HL-60 (cell line): Measurements from ENCODE around the gene SERP2.

ENCODE experiments used
- DNase-seq, 2 experiments: peaks; one replicate each; pipeline ENCODE4 v3.0.0-alpha.2; 2010 to 2020; ENCODE audit warnings: low read depth in 1 of 2, low spot score in 1 of 2
- H3K27ac ChIP-seq: fragments of 250-450 bp; sonication (Bioruptor Pico); replicated peaks from 2 replicates; pipeline ENCODE4 v1.5.1; 2020; ENCODE audit warnings: mild to moderate bottlenecking, moderate library complexity
- H3K27me3 ChIP-seq: fragments of 250-450 bp; sonication (Bioruptor Pico); 2 replicates; pipeline ENCODE4 v1.5.1; 2021; ENCODE audit warnings: mild to moderate bottlenecking, moderate library complexity; ENCODE audit not compliant: insufficient read depth, poor library complexity, severe bottlenecking
- H3K4me3 ChIP-seq: replicated peaks from 2 replicates; pipeline ENCODE4 v1.5.1; 2011; ENCODE audit warnings: mild to moderate bottlenecking, control low read depth, low read length; ENCODE audit not compliant: insufficient read depth
- GABPA ChIP-seq: IDR thresholded peaks from 2 replicates; pipeline ENCODE4 v1.6.1; 2012; ENCODE audit warnings: low read depth
- POLR2AphosphoS5 ChIP-seq: IDR thresholded peaks from 2 replicates; pipeline ENCODE4 v1.6.1; 2012; ENCODE audit warnings: low read depth
- SPI1 ChIP-seq: IDR thresholded peaks from 2 replicates; pipeline ENCODE4 v1.6.1; 2012; ENCODE audit warnings: low read depth, mild to moderate bottlenecking, borderline replicate concordance
- TF ChIP-seq, protein P1 (sequence below): IDR thresholded peaks from 2 replicates; pipeline ENCODE4 v1.6.1; 2012; ENCODE audit warnings: low read depth; ENCODE audit not compliant: insufficient replicate concordance
- TF ChIP-seq, protein P2 (sequence below): IDR thresholded peaks from one replicate; pipeline ENCODE4 v1.5.1; 2011; ENCODE audit warnings: low read length, control low read depth, inconsistent platforms; ENCODE audit not compliant: insufficient read depth

Gene SERP2

DNA sequence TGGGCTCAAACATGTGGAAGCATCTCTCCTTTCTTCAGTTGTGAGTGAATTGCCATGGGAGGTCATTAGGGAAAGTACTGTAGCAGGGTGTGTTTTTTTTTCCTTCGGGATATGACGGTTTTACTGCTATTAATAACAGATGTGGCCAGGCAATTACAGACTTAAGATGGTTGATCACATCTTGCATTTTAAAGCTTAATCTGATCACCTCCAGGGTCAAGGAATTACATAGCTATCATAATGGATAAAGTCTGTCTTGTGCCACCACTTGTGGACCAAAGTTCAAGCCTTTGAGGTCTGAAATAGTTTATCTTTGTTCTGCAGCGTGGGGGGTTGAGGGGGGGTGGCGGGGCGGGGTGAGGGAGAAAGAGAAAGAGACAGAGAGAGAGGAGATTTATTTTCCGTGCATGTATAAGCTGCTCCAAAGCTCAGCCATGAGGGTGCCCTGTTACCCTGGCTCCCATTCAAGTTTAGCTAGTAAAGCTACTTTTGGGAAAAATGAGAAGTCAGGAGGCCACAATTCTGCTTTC is 5.5 kb upstream of the SERP2 start:
- TF ChIP-seq, protein P1, sequence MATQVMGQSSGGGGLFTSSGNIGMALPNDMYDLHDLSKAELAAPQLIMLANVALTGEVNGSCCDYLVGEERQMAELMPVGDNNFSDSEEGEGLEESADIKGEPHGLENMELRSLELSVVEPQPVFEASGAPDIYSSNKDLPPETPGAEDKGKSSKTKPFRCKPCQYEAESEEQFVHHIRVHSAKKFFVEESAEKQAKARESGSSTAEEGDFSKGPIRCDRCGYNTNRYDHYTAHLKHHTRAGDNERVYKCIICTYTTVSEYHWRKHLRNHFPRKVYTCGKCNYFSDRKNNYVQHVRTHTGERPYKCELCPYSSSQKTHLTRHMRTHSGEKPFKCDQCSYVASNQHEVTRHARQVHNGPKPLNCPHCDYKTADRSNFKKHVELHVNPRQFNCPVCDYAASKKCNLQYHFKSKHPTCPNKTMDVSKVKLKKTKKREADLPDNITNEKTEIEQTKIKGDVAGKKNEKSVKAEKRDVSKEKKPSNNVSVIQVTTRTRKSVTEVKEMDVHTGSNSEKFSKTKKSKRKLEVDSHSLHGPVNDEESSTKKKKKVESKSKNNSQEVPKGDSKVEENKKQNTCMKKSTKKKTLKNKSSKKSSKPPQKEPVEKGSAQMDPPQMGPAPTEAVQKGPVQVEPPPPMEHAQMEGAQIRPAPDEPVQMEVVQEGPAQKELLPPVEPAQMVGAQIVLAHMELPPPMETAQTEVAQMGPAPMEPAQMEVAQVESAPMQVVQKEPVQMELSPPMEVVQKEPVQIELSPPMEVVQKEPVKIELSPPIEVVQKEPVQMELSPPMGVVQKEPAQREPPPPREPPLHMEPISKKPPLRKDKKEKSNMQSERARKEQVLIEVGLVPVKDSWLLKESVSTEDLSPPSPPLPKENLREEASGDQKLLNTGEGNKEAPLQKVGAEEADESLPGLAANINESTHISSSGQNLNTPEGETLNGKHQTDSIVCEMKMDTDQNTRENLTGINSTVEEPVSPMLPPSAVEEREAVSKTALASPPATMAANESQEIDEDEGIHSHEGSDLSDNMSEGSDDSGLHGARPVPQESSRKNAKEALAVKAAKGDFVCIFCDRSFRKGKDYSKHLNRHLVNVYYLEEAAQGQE, result no peak
- no peak for TF ChIP-seq GABPA
- TF ChIP-seq POLR2AphosphoS5, result no peak
- no peak for TF ChIP-seq SPI1
- TF ChIP-seq, protein P2, sequence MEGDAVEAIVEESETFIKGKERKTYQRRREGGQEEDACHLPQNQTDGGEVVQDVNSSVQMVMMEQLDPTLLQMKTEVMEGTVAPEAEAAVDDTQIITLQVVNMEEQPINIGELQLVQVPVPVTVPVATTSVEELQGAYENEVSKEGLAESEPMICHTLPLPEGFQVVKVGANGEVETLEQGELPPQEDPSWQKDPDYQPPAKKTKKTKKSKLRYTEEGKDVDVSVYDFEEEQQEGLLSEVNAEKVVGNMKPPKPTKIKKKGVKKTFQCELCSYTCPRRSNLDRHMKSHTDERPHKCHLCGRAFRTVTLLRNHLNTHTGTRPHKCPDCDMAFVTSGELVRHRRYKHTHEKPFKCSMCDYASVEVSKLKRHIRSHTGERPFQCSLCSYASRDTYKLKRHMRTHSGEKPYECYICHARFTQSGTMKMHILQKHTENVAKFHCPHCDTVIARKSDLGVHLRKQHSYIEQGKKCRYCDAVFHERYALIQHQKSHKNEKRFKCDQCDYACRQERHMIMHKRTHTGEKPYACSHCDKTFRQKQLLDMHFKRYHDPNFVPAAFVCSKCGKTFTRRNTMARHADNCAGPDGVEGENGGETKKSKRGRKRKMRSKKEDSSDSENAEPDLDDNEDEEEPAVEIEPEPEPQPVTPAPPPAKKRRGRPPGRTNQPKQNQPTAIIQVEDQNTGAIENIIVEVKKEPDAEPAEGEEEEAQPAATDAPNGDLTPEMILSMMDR, result no peak
- no peak overlapping the region for H3K27ac ChIP-seq
- DNase-seq, result no peak
- no peak overlapping the region for H3K4me3 ChIP-seq
- H3K27me3 ChIP-seq, result peaks cover 13% of the 10 kb centered on the region

DNA sequence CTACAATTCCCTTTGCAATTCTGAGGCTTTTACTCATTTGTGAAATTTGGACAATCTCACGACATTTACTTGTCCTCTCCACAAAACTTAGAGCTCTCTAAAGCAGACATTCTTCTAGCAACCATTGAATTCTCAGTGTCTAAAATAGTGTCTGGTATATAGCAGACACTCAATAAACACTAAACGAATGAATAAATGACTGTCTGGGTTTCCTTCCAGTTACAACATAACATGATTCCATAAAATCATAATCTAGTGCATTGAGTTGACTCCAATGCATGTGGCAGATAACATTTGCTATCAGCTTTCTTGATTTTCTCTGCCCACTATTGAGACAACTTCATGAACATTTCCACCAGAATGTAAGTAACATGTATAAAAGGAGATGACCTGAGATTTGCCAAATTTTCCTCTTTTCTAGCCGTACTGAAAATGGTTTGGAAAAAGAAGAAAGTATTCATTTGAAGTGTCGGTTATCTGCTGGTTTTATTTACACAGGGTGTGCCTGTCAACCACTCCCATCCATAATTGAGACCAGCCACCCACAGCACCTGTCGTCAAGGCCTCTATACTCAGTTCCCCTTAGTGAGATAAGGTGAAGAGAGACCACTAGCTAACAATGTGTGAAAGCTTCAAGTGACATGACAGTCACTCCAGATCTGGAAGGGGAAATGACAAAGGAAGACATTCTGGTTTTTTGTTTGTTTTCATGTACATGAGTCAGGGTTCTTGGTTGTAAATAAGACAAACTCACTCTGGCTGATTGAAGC is 4.8 kb upstream of the SERP2 start:
- no peak overlapping the region for H3K27ac ChIP-seq
- TF ChIP-seq SPI1 (no peak), POLR2AphosphoS5 (no peak), GABPA (no peak)
- TF ChIP-seq, protein P2, result no peak
- TF ChIP-seq, protein P1, result no peak
- H3K4me3 ChIP-seq, result no peak overlapping the region
- H3K27me3 ChIP-seq, result peaks cover 15% of the 10 kb centered on the region
- DNase-seq, result no peak

DNA sequence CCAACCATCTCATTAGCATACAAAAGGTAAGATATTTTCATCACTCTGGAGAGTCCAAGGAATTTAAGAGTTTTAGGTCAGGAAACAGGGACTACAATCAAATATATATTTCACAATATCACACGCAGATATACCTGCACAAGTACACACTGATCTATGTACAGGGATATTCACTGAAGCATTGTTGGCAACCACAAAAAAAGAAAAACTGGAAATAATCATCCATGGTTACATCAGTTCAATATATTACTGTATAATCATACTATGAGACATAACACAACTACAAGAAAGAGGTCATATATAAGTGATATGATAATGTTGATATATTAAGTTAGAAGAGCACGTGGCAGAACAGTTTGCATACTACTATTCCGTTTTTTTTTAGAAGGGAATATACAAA is 2.2 kb upstream of the SERP2 start:
- Histone ChIP-seq H3K4me3 (no peak overlapping the region), H3K27ac (no peak overlapping the region), H3K27me3 (peaks cover 27% of the 10 kb centered on the region)
- TF ChIP-seq, protein P2, result no peak
- TF ChIP-seq GABPA, result no peak
- TF ChIP-seq SPI1, result no peak
- TF ChIP-seq, protein P1, result no peak
- TF ChIP-seq POLR2AphosphoS5, result no peak
- DNase-seq, result no peak
